ENCODE data around the gene ZNF423. TPM values are rescaled to one million over a fixed set of nuclear protein-coding genes. Genes with fewer than 3 reads are reported as not detected.

The ZNF423 gene
- total RNA-seq, 1 experiment from 2014 or later, result 11.1 TPM

DNA sequence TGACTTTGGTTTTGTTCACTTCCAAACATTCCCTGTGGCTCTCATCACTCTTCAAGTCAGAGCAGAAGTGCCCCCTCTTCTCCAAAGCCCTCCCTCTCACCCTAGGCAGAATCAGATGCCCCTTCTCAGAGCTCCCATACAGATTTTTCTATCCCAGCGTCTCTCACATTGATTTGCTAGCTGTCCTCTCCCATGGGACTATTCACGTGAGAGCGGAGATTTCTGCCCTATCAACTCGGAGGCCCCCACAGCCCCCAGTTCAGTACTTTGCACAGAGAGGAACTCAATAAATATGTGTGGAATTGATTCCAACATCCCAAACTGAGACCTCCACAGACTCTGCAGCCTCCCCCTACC is 299.7 kb downstream of the ZNF423 start:
- POLR2A ChIA-PET (ENCODE audit: low non-redundant PET), result no interaction called here
- no peak for DNase-seq (ENCODE audit: low spot score)
- TF ChIP-seq, protein P1, sequence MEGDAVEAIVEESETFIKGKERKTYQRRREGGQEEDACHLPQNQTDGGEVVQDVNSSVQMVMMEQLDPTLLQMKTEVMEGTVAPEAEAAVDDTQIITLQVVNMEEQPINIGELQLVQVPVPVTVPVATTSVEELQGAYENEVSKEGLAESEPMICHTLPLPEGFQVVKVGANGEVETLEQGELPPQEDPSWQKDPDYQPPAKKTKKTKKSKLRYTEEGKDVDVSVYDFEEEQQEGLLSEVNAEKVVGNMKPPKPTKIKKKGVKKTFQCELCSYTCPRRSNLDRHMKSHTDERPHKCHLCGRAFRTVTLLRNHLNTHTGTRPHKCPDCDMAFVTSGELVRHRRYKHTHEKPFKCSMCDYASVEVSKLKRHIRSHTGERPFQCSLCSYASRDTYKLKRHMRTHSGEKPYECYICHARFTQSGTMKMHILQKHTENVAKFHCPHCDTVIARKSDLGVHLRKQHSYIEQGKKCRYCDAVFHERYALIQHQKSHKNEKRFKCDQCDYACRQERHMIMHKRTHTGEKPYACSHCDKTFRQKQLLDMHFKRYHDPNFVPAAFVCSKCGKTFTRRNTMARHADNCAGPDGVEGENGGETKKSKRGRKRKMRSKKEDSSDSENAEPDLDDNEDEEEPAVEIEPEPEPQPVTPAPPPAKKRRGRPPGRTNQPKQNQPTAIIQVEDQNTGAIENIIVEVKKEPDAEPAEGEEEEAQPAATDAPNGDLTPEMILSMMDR (conservative IDR thresholded peaks at IDR 0.05; ENCODE audit: low read depth, low read length), result no peak
- TF ChIP-seq EZH2 (IDR thresholded peaks at IDR 0.05; ENCODE audit: borderline replicate concordance, low read depth, low read length, poor library complexity, severe bottlenecking), result no peak
- Histone ChIP-seq H3K27ac (ENCODE audit: low read depth, low read length, poor library complexity, severe bottlenecking) (peak overlapping the region; percentile 74), H3K27me3 (replicated peaks; ENCODE audit: insufficient read depth, low read depth, low read length, poor library complexity) (no peaks in the 10 kb centered on the region), H3K36me3 (ENCODE audit: insufficient read depth, low read length, poor library complexity, severe bottlenecking) (no peaks in the 10 kb centered on the region), H3K9me3 (ENCODE audit: low read depth, low read length, poor library complexity, severe bottlenecking) (no peaks in the 10 kb centered on the region), H3K4me3 (ENCODE audit: low read depth, low read length, poor library complexity, severe bottlenecking) (peak overlapping the region; percentile 27), H3K4me1 (ENCODE audit: insufficient read depth, low read length, poor library complexity, severe bottlenecking) (peaks cover 45% of the 10 kb centered on the region)
- CTCF ChIA-PET, result interaction anchor here (0.5 to 2.1 kb wide), 10 partner anchors 24 to 367 kb away, joined by 3 to 13 read pairs (median 6); no protein-coding TSS in a partner anchor
- intact Hi-C loops (cut with micrococcal nuclease; ENCODE audit: unreplicated experiment), result loop anchor here (2.0 to 10.0 kb wide), 5 partner anchors 37 to 366 kb away; partner anchors contain the start of gene ZNF423
- no TSS peak for BruUV-seq (replicated peaks)

DNA sequence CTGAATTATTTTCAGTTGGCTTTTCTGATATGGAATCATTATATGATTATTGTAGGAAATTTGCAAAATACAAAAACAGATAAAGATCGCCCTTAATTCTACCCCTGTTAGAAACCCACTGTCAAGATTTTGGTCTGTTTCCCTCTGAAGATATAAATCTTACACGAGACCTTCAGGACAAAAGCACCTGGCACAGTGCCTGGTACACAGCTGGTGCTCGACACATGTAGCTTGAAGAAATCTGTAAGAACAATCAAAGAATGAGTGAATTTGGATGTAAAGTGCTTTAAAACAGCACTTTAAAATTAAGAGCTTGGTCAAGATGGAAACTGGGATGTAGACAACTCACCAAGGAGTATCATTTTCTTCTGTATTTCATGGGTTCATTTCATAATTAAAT is 301.2 kb downstream of the ZNF423 start:
- CTCF ChIA-PET, result no interaction called here
- BruUV-seq (replicated peaks), result no TSS peak
- intact Hi-C loops (cut with micrococcal nuclease; ENCODE audit: unreplicated experiment), result loop anchor here (5.0 to 10.0 kb wide), 4 partner anchors 150 to 368 kb away; partner anchors contain the start of gene ZNF423
- TF ChIP-seq, protein P1 (conservative IDR thresholded peaks at IDR 0.05; ENCODE audit: low read depth, low read length), result no peak
- TF ChIP-seq EZH2 (IDR thresholded peaks at IDR 0.05; ENCODE audit: borderline replicate concordance, low read depth, low read length, poor library complexity, severe bottlenecking), result no peak
- peak; percentile 52 for DNase-seq (ENCODE audit: low spot score)
- Histone ChIP-seq H3K9me3 (ENCODE audit: low read depth, low read length, poor library complexity, severe bottlenecking) (no peaks in the 10 kb centered on the region), H3K36me3 (ENCODE audit: insufficient read depth, low read length, poor library complexity, severe bottlenecking) (no peaks in the 10 kb centered on the region), H3K4me1 (ENCODE audit: insufficient read depth, low read length, poor library complexity, severe bottlenecking) (peaks cover 45% of the 10 kb centered on the region), H3K27ac (ENCODE audit: low read depth, low read length, poor library complexity, severe bottlenecking) (no peak overlapping the region), H3K27me3 (replicated peaks; ENCODE audit: insufficient read depth, low read depth, low read length, poor library complexity) (no peaks in the 10 kb centered on the region), H3K4me3 (ENCODE audit: low read depth, low read length, poor library complexity, severe bottlenecking) (no peak overlapping the region)
- POLR2A ChIA-PET (ENCODE audit: low non-redundant PET), result no interaction called here

DNA sequence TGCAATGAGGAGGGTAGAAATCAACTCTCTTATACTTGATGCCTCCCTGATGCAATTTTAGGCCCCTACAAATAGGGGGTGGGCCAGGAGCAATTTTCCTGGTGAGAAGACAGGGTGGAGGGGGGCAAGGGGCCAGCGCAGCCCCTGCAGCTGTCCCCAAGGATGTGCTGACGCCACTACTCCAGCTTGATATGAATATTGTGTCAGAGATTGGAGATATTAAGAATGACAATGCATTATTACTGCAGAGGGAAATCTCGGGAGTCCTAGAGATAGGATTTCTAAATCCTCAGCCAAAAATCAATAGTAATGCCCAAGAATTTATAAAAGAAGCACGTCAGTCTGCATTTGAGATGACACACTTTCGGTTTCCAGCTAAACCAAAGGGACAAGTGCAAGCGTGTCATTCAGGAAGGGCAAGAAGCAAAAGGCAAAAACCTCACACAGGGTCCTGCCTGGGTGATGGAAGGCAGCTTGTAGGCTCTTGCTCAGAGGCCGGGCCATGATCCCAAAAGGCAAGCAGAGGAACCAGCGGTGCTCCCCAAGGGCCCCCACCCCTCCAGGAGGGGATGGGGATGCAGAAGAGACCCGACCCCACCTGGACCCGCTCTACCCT is 303.5 kb downstream of the ZNF423 start:
- Histone ChIP-seq H3K9me3 (ENCODE audit: low read depth, low read length, poor library complexity, severe bottlenecking) (no peaks in the 10 kb centered on the region), H3K27ac (ENCODE audit: low read depth, low read length, poor library complexity, severe bottlenecking) (no peak overlapping the region), H3K4me3 (ENCODE audit: low read depth, low read length, poor library complexity, severe bottlenecking) (no peak overlapping the region), H3K27me3 (replicated peaks; ENCODE audit: insufficient read depth, low read depth, low read length, poor library complexity) (no peaks in the 10 kb centered on the region), H3K4me1 (ENCODE audit: insufficient read depth, low read length, poor library complexity, severe bottlenecking) (peaks cover 39% of the 10 kb centered on the region), H3K36me3 (ENCODE audit: insufficient read depth, low read length, poor library complexity, severe bottlenecking) (no peaks in the 10 kb centered on the region)
- intact Hi-C loops (cut with micrococcal nuclease; ENCODE audit: unreplicated experiment), result loop anchor here (10.0 kb wide), 1 partner anchor 152 kb away; no protein-coding TSS in a partner anchor
- BruUV-seq (replicated peaks), result no TSS peak
- TF ChIP-seq, protein P1 (conservative IDR thresholded peaks at IDR 0.05; ENCODE audit: low read depth, low read length), result no peak
- TF ChIP-seq EZH2 (IDR thresholded peaks at IDR 0.05; ENCODE audit: borderline replicate concordance, low read depth, low read length, poor library complexity, severe bottlenecking), result no peak
- no peak for DNase-seq (ENCODE audit: low spot score)
- POLR2A ChIA-PET (ENCODE audit: low non-redundant PET), result no interaction called here
- CTCF ChIA-PET, result no interaction called here
